BJ (cell line): ENCODE measurements around the gene MAPK10. TPM values are rescaled to one million over a fixed set of nuclear protein-coding genes. Genes with fewer than 3 reads are reported as not detected.

Experiments
- CTCF ChIA-PET: fragments of 350-600 bp; formaldehyde crosslinking; extraction: SDS; loops from one replicate; lab custom pipeline; 2021; ENCODE audit warnings: antibody characterized with exemption, inconsistent platforms; lab: Yijun Ruan, JAX
- POLR2A ChIA-PET: fragments of 300-600 bp; sonication (Branson Sonifier 250); formaldehyde crosslinking; extraction: SDS; loops from one replicate; lab custom pipeline; 2021; ENCODE audit warnings: antibody characterized with exemption; lab: Charles Lee
- DNase-seq: peaks from one replicate; pipeline ENCODE4 v3.0.0-alpha.2; 2011; ENCODE audit warnings: low read depth
- H3K27me3 ChIP-seq: 2 replicates; pipeline ENCODE4 v1.6.0; 2011; ENCODE audit warnings: low read length; ENCODE audit not compliant: control insufficient read depth, insufficient read depth
- H3K36me3 ChIP-seq: 2 replicates; pipeline ENCODE4 v1.5.1; 2011; ENCODE audit warnings: low read length; ENCODE audit not compliant: control insufficient read depth, insufficient read depth
- H3K4me3 ChIP-seq: 2 replicates; pipeline ENCODE4 v1.5.1; 2011; ENCODE audit warnings: low read depth, mild to moderate bottlenecking, control low read depth, low read length
- CTCF ChIP-seq: IDR thresholded peaks from 2 replicates; pipeline ENCODE4 v1.5.1; 2011; ENCODE audit warnings: low read depth, mild to moderate bottlenecking, control low read depth, inconsistent platforms, low read length, moderate library complexity; ENCODE audit not compliant: insufficient read depth
- polyA plus RNA-seq: library from polyadenylated mRNA; depleted of rRNA; stranded (reverse); fragments of >200 nt; gene quantifications from 2 replicates; pipeline ENCODE4 v1.2.3, GENCODE V29; 2011

MAPK10 gene
- polyA plus RNA-seq, 1 experiment = 0.86 TPM

GRCh38 chr4:85986266-85986665 lies 373.6 kb downstream of the MAPK10 start:
- no peaks in the 10 kb centered on the region for H3K27me3 ChIP-seq
- DNase-seq = no peak
- ChIA-PET CTCF (no interaction called here), POLR2A (no interaction called here)
- TF ChIP-seq CTCF = no peak
- H3K36me3 ChIP-seq = no peaks in the 10 kb centered on the region; the same call in 1 of the 2 replicates
- no peak overlapping the region for H3K4me3 ChIP-seq

GRCh38 chr4:85979276-85979675 lies 380.6 kb downstream of the MAPK10 start:
- H3K36me3 ChIP-seq = no peaks in the 10 kb centered on the region; the same call in 1 of the 2 replicates
- no peak for TF ChIP-seq CTCF

GRCh38 chr4:85970535-85970934 lies 389.3 kb downstream of the MAPK10 start:
- DNase-seq = no peak
- no peaks in the 10 kb centered on the region for H3K36me3 ChIP-seq
- H3K27me3 ChIP-seq = no peaks in the 10 kb centered on the region
- H3K4me3 ChIP-seq = no peak overlapping the region
- ChIA-PET POLR2A (no interaction called here), CTCF (interaction anchor here (1.9 to 3.2 kb wide), 4 partner anchors 14 to 173 kb away, joined by 4 to 31 read pairs (median 9); no protein-coding TSS in a partner anchor)
- TF ChIP-seq CTCF = no peak

More at GRCh38 chr4:85979276-85979675, 380.6 kb downstream of the MAPK10 start:
- CTCF ChIA-PET = interaction anchor here (0.6 to 0.8 kb wide), 3 partner anchors 11 to 65 kb away, joined by 3 to 6 read pairs (median 3); no protein-coding TSS in a partner anchor
- POLR2A ChIA-PET = no interaction called here
- Histone ChIP-seq H3K27me3 (no peaks in the 10 kb centered on the region), H3K4me3 (no peak overlapping the region)
- no peak for DNase-seq

GRCh38 chr4:85968945-85969819 lies 390.7 kb downstream of the MAPK10 start:
- Histone ChIP-seq H3K4me3 (no peak overlapping the region), H3K27me3 (no peaks in the 10 kb centered on the region), H3K36me3 (no peaks in the 10 kb centered on the region)
- ChIA-PET CTCF (interaction anchor here (0.6 to 3.2 kb wide), 20 partner anchors 11 to 821 kb away, joined by 3 to 31 read pairs (median 4); no protein-coding TSS in a partner anchor), POLR2A (no interaction called here)
- TF ChIP-seq CTCF = peak; percentile 52
- DNase-seq = no peak

GRCh38 chr4:85967872-85968271 lies 392.0 kb downstream of the MAPK10 start:
- DNase-seq = no peak
- ChIA-PET POLR2A (no interaction called here), CTCF (interaction anchor here (1.1 to 3.1 kb wide), 8 partner anchors 11 to 212 kb away, joined by 3 to 13 read pairs (median 4); no protein-coding TSS in a partner anchor)
- Histone ChIP-seq H3K36me3 (no peaks in the 10 kb centered on the region), H3K27me3 (no peaks in the 10 kb centered on the region), H3K4me3 (no peak overlapping the region)
- TF ChIP-seq CTCF = no peak
